AG04449 (cell line): ENCODE results near the gene CCDC158.

Experiments
- CTCF ChIA-PET: fragments of 350-600 bp; formaldehyde crosslinking; extraction: SDS; loops from one replicate; lab custom pipeline; 2021; ENCODE audit warnings: antibody characterized with exemption; lab: Yijun Ruan, JAX
- POLR2A ChIA-PET: fragments of 400-600, 350-600 bp; formaldehyde crosslinking; extraction: SDS; loops from one replicate; lab custom pipeline; 2020; ENCODE audit warnings: antibody characterized with exemption, inconsistent platforms; lab: Yijun Ruan, JAX
- DNase-seq: peaks from one replicate; pipeline ENCODE4 v3.0.0-alpha.2; 2010; ENCODE audit warnings: low read depth, low spot score
- H3K4me3 ChIP-seq: 2 replicates; pipeline ENCODE4 v1.5.1; 2011; ENCODE audit warnings: low read depth, mild to moderate bottlenecking, control low read depth, low read length
- TF ChIP-seq, protein P1 (sequence below): IDR thresholded peaks from one replicate; pipeline ENCODE4 v1.5.1; 2011; ENCODE audit warnings: mild to moderate bottlenecking, moderate library complexity, low read length, control low read depth, inconsistent platforms; ENCODE audit not compliant: insufficient read depth; ENCODE audit errors: missing control alignments

The CCDC158 gene

DNA sequence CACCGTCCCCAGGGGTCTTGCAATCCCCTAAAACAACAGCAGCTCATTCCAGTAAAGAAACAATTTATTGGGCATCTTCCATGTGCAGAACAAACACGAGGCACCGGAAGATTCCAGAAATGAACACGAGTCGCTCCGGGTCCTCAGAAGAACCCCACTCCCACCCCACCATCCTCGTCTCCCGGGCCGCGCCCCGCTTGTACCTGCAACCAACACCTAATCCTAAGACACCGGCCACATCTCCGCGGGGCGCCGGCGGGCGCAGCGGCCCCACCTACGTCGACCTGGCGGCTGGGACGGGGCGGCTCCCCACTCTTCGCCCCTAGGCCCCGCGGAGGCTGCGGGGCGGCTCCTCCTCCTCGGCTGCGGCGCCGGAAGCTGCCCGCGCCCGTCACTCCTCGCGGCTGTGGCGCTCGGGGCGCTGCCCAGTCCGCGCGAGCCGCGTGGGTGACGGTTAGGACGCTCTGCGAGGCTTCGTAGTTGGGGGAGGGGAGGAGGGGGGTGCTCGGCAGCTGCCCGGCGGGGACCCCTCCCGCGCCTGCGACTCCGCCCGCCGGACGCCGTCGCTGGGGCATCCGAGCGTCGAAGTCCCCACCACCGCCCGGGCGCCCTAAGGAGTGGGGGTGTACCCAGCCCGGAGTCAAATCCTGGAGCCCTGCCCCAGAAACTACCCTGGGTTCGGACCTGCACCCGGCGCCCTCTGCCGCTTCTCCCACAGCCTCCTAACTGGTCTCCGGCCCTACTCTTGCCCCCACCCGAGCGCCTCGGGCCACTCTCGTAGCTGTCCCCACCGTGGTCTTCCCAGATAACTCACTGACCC is at the start of gene CCDC158:
TSS of gene CCDC158 (minus strand) at position 380 of the 820 bp plus-strand sequence. CDS start 17,934 bp downstream, outside the sequence.
- H3K4me3 ChIP-seq: peak within 1 kb of the TSS; percentile 48
- POLR2A ChIA-PET: no interaction called here

DNA sequence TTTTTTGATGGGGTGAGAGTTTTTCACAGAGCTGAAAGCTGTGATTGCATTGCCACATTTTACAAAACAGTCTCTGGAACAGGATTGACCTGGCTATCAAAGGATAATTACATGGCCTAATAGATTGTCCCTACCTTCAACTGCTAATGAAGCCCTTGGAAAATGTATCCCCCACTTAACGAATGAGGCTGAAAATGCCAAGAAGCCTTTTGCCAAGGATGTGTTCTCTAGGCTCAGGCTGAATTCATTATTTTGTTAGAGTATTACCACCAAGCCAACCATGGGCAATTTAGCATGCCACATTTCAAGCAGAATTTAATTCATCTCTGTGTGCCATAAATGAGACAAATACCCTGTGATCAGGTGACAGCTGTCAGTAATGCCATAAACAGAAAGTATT is 49.6 kb upstream of the CCDC158 start:
- CTCF ChIA-PET: interaction anchor here (1.1 to 1.7 kb wide), 5 partner anchors 10 to 291 kb away, joined by 4 to 6 read pairs (median 4); no protein-coding TSS in a partner anchor

More for the DNA sequence above, at the start of gene CCDC158:
- DNase-seq: no peak
- CTCF ChIA-PET: interaction anchor here (1.6 to 4.0 kb wide), 5 partner anchors 9 to 241 kb away, joined by 4 to 17 read pairs (median 13); partner anchors contain the start of gene SHROOM3
- TF ChIP-seq, protein P1, sequence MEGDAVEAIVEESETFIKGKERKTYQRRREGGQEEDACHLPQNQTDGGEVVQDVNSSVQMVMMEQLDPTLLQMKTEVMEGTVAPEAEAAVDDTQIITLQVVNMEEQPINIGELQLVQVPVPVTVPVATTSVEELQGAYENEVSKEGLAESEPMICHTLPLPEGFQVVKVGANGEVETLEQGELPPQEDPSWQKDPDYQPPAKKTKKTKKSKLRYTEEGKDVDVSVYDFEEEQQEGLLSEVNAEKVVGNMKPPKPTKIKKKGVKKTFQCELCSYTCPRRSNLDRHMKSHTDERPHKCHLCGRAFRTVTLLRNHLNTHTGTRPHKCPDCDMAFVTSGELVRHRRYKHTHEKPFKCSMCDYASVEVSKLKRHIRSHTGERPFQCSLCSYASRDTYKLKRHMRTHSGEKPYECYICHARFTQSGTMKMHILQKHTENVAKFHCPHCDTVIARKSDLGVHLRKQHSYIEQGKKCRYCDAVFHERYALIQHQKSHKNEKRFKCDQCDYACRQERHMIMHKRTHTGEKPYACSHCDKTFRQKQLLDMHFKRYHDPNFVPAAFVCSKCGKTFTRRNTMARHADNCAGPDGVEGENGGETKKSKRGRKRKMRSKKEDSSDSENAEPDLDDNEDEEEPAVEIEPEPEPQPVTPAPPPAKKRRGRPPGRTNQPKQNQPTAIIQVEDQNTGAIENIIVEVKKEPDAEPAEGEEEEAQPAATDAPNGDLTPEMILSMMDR: no peak

DNA sequence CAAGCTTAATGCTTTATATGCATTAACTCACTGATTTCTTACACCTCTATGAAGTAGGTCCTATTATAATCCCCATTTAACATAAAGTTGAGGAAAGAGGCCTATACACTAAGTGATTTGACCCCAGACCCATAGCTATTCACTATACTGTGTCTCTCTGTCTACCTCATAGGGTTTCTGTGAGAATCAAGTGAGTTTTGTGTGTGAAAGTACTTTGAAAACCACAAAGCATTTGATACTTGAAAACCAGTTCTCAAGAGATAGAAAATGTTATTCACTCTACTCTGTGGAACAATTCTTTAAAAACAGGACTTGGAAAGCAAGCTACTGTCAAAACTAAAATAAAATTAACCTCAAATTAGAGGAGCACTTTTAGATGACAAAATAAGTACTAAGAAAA is 49.1 kb upstream of the CCDC158 start:
- ChIA-PET POLR2A (no interaction called here), CTCF (interaction anchor here (0.9 to 1.7 kb wide), 6 partner anchors 10 to 290 kb away, joined by 3 to 6 read pairs (median 4); no protein-coding TSS in a partner anchor)
- DNase-seq: no peak
- no peak overlapping the region for H3K4me3 ChIP-seq
- TF ChIP-seq, protein P1: no peak

More for the DNA sequence above, 49.6 kb upstream of the CCDC158 start:
- no peak overlapping the region for H3K4me3 ChIP-seq
- TF ChIP-seq, protein P1: no peak
- POLR2A ChIA-PET: no interaction called here
- no peak for DNase-seq

DNA sequence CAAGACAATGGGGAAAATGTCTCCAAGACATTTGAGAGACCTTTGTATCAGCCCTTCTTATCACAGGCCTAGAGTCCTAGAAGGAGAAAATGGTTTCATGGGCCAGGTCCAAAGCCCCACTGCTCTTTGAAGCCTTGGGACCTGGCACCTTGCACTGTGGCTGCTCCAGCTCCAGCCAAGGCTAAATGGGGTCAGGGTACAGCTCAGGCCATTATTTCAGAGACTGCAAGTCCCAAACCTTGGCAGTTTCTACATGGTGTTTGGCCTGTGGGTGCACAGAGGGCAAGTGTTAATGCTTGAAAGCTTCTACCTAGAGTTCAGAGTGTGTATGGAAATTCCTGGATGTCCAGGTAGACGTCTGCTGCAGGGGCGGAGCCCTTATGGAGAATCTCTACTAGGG is 42.6 kb upstream of the CCDC158 start:
- DNase-seq: no peak
- TF ChIP-seq, protein P1: no peak
- no peak overlapping the region for H3K4me3 ChIP-seq
- POLR2A ChIA-PET: no interaction called here
- CTCF ChIA-PET: no interaction called here

DNA sequence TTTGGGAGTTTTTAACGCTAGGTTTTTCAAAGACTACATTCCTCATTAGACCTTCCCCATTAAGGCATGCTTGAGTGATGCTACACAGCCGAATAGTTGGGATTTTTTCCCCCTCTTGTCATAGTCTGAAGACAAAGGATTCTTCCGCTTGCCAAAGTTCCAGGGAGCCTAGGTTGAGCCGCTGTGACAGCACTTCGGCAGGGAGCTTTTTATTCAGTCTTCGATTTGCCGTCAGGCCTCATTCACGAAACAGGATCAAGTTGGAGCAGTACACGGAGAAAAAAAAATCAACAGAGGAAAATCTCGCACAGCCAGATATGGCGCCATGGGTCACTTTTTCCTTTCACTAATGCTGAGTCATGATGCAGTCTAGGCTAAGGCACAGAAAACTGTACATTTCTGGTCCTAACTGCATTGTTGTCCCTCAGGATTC is 38.4 kb upstream of the CCDC158 start:
- POLR2A ChIA-PET: no interaction called here
- no peak overlapping the region for H3K4me3 ChIP-seq
- CTCF ChIA-PET: interaction anchor here (0.9 to 1.9 kb wide), 4 partner anchors 29 to 46 kb away, joined by 3 to 7 read pairs (median 4); no protein-coding TSS in a partner anchor
- TF ChIP-seq, protein P1: no peak
- DNase-seq: peak; percentile 24

DNA sequence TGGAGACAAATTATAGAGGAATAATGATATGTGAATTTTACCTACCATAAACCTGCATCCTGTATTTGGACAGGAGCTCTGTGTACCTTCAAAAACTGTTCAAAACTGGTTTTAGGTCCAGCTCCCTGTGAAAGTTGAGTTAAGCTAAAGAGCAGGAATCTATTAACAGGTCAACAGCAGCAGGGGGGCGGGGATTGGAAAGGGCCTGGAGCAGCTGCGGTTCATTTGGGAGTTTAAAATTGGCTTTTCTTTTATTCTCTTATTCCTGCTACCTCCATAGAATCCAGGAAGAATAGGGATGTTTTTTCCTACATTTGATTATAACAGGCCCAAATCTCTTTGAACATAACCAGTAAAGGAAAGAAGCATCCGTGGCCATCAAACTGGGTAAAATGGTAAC is 37.9 kb upstream of the CCDC158 start:
- CTCF ChIA-PET: interaction anchor here (1.2 to 1.9 kb wide), 3 partner anchors 29 to 46 kb away, joined by 3 to 7 read pairs (median 6); no protein-coding TSS in a partner anchor
- TF ChIP-seq, protein P1: no peak
- no peak for DNase-seq
- POLR2A ChIA-PET: no interaction called here
- H3K4me3 ChIP-seq: no peak overlapping the region
